GM18519 (cell line): ENCODE results near the gene CHKA.

Experiments
- ATAC-seq: cut with Tn5 transposase; IDR thresholded peaks from one replicate; pipeline ENCODE4 v1.9.1; 2021; ENCODE audit warnings: mild to moderate bottlenecking, moderate library complexity; ENCODE audit not compliant: unreplicated experiment, low FRiP score

CHKA gene

GRCh38 chr11:68036717-68037239, 84.4 kb downstream of the CHKA start:
- ATAC-seq, result no peak

- no peak for ATAC-seq
Measured at GRCh38 chr11:68036141-68036716, 85.0 kb downstream of the CHKA start.

- no peak for ATAC-seq
Measured at GRCh38 chr11:68035266-68035876, 85.8 kb downstream of the CHKA start.

- ATAC-seq, result no peak
Measured at GRCh38 chr11:68033708-68034045, 87.5 kb downstream of the CHKA start.

GRCh38 chr11:68032997-68033707, 88.0 kb downstream of the CHKA start:
- ATAC-seq, result no peak

GRCh38 chr11:68032003-68032402, 89.2 kb downstream of the CHKA start:
- ATAC-seq, result no peak

- ATAC-seq, result no peak
Measured at GRCh38 chr11:68031144-68031464, 90.1 kb downstream of the CHKA start.

- ATAC-seq, result peak; percentile 76
Measured at GRCh38 chr11:68030318-68031143, 90.7 kb downstream of the CHKA start, which contains the start of gene NDUFS8. NDUFS8 (plus strand) TSS chr11:68030681; CDS start chr11:68032152, 1,471 bp downstream.

- ATAC-seq, result no peak
Measured at GRCh38 chr11:68028802-68029545, 92.2 kb downstream of the CHKA start.

- no peak for ATAC-seq
Measured at GRCh38 chr11:68027667-68028066, 93.5 kb downstream of the CHKA start.

GRCh38 chr11:68026391-68027105, 94.6 kb downstream of the CHKA start:
- ATAC-seq, result no peak

- no peak for ATAC-seq
Measured at GRCh38 chr11:68025047-68025446, 96.1 kb downstream of the CHKA start.

- ATAC-seq, result no peak
Measured at GRCh38 chr11:68024508-68024907, 96.7 kb downstream of the CHKA start.

- no peak for ATAC-seq
Measured at GRCh38 chr11:68022531-68022930, 98.7 kb downstream of the CHKA start.

- no peak for ATAC-seq
Measured at GRCh38 chr11:68021167-68021787, 99.9 kb downstream of the CHKA start.

- ATAC-seq, result no peak
Measured at GRCh38 chr11:68020575-68020974, 100.6 kb downstream of the CHKA start.

GRCh38 chr11:68019486-68019885, 101.7 kb downstream of the CHKA start:
- ATAC-seq, result no peak

- ATAC-seq, result no peak
Measured at GRCh38 chr11:68018730-68019190, 102.4 kb downstream of the CHKA start.
